HCT116 (cell line): ENCODE measurements around the gene ARID5A.

Source experiments
- CTCF ChIP-seq, 3 experiments: fragments of 200-600 bp in 1 of 3; sonication (generic) in 1 of 3; IDR thresholded peaks in 2 of 3; conservative IDR thresholded peaks in 1 of 3; 2 replicates each; pipeline ENCODE4 v1.5.1; 2012 to 2017; ENCODE audit warnings: low read depth in 2 of 3, low read length in 2 of 3, antibody characterized with exemption in 1 of 3, borderline replicate concordance in 1 of 3, control low read depth in 1 of 3, mild to moderate bottlenecking in 1 of 3, mixed read lengths in 1 of 3, mixed run types in 1 of 3, moderate library complexity in 1 of 3; ENCODE audit not compliant: insufficient read depth in 1 of 3
- EZH2phosphoT487 ChIP-seq: fragments of 200-600 bp; IDR thresholded peaks from 2 replicates; pipeline ENCODE4 v1.6.1; 2018; ENCODE audit warnings: antibody characterized with exemption, borderline replicate concordance
- POLR2A ChIP-seq: IDR thresholded peaks from 2 replicates; pipeline ENCODE4 v1.7.0; 2011; ENCODE audit warnings: borderline replicate concordance; ENCODE audit not compliant: insufficient read depth, insufficient read length; ENCODE audit errors: extremely low read depth
- RAD21 ChIP-seq: IDR thresholded peaks from 2 replicates; pipeline ENCODE4 v1.6.1; 2012; ENCODE audit warnings: low read depth, mild to moderate bottlenecking
- REST ChIP-seq: IDR thresholded peaks from 2 replicates; pipeline ENCODE4 v1.6.1; 2012; ENCODE audit warnings: low read depth
- TCF7L2 ChIP-seq: IDR thresholded peaks from 2 replicates; pipeline ENCODE4 v1.7.0; 2011; ENCODE audit warnings: borderline replicate concordance, inconsistent platforms; ENCODE audit not compliant: insufficient read depth, insufficient read length; ENCODE audit errors: extremely low read depth
- YY1 ChIP-seq: IDR thresholded peaks from 2 replicates; pipeline ENCODE4 v1.6.1; 2011; ENCODE audit warnings: low read length, low read depth, moderate library complexity, mild to moderate bottlenecking; ENCODE audit not compliant: insufficient replicate concordance; ENCODE audit errors: extremely low read depth

GRCh38 chr2:96509114-96509846, 27.3 kb upstream of the ARID5A start:
- TF ChIP-seq CTCF (IDR thresholded peaks at IDR 0.05 in 2 of 3, conservative IDR thresholded peaks at IDR 0.05 in 1 of 3; ENCODE audit: borderline replicate concordance in 1 of 3, insufficient read depth in 1 of 3, low read depth in 2 of 3, low read length in 2 of 3) (peak; percentile 93 to 98 (median 97)), YY1 (peak; percentile 14), EZH2phosphoT487 (no peak), REST (no peak), TCF7L2 (peak; percentile 33), POLR2A (no peak), RAD21 (peak; percentile 98)
